Stimulated activated CD4-positive, alpha-beta T cell treated with anti-CD3 and anti-CD28 coated beads, Interleukin-4, amount 100 ng/mL, for 24 hours (primary cell): ENCODE results near the gene IFT81.
"Not testable (repeated sequence)": the region's sequence is repeated elsewhere in the genome, so short reads cannot be mapped to it uniquely, and the experiment has no call there.

ENCODE experiments used
- DNase-seq: peaks from one replicate; pipeline ENCODE4 v3.0.0-alpha.2; 2020

Gene IFT81

DNA sequence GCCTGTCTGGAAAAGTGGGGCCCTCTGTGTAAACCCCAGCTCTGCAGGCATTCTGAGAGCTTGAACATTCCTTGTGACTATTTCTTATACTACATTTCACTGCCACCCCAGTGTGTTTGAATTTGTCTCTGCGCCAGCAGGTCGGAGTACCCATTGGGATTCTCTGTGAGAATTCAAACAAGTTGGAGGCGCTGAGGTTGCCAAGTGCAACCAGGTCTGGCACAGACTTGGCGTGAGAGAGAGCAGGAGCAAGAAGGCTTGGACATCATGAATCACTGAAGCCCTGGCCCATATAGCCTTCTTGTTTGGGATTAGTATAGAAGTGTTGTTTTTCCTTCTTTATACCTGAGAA is 123.9 kb downstream of the IFT81 start:
- no peak for DNase-seq

DNA sequence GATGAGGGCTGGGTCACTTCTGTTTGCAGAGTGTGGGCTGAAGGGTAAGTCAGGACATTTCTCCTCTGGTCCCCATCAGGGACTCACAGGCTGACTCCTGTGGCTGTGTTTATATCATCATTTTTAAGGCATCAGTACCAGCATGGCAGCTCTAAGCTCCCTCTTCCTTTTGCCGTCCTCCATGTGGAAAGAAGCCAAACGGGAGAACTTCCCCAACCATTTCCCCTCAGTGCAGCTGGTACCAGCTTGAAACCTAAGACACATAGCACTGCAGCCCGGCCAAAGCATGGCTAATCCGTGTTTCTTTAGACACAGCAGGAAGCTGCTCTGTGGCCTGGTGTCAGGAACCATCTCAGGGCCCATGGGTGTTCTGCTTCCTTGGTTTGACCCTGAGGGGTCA is 124.9 kb downstream of the IFT81 start:
- DNase-seq = no peak

DNA sequence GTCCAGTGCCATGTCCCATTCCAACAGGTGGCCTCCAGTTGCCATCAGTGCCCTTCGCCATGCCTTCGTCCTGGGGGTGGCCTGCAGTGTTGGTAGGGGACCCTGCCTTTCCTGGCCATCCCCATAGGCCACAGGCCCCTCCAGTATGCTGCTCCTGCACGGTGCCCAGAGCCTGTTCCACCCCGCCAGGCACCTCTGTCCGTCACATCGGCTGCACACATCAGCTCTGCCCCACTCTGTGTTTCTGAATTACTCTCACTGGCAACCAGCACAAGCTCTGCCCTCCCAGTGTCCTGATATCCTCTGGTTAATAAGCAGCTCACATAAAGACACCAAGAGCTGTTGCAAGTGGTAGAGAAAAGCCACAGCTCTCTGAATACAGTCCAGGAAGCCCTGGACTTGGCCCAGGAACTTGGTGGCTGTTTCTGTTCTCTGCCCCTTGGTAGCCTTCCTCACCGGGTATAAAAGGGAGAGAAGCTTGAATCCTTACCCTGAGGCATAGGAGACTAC is 125.6 kb downstream of the IFT81 start:
- no peak for DNase-seq

DNA sequence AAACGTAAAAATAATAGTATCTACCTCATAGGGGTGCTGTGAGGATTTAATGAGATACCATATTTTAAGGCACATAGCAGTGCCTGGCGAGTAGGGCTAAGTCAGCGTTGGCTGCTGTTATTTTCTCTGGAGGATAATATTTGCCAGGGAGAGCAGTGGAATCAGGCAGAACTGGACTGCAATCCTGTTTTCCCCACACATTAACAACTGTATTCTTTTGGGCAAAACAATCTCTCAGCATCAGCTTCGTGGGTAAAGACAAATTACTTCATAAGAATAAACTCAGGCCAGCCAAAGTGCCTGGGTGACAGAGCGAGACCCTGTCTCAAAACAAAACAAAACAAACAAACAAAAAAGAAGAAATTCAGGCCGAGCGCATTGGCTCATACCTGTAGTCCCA is 127.2 kb downstream of the IFT81 start:
- no peak for DNase-seq

DNA sequence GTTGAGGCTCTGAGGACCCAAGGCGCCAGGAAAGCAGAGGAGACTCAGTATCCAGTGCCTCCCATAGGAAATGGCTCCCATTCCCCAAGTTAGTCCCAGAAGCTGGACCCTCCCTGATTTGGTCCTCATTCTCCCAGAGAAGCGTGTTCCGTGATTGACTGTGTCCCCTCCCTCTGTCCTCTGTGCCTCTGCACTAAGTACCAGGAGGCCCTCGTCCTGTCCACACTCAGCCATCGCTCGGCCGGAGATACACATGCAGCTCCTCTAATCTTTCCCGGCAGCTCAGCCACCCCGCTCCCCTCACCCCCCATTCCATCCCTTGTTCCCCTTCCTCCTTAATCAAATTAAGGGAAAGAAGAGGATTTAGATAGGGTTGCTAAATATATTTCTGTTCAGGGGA is 128.6 kb downstream of the IFT81 start:
- DNase-seq = no peak

DNA sequence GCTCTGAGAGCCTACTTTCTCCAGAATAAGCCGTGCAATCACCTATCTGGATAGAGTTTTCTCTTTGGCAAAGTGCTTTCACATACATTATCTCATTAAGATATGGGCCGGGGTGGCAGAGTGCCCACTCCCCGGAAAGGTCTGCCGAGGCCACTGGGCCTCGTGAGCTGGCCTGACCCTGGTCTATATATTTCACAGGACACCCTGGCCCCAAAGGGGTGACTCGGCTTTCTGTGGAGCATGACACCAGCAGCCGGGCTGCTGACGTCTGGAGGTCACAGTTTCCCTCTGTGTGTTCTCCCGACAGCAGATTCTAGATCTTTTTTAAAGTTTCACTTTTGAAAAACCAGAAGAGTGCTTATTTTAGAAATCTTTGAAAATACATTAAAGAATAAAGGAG is 129.0 kb downstream of the IFT81 start:
- no peak for DNase-seq

DNA sequence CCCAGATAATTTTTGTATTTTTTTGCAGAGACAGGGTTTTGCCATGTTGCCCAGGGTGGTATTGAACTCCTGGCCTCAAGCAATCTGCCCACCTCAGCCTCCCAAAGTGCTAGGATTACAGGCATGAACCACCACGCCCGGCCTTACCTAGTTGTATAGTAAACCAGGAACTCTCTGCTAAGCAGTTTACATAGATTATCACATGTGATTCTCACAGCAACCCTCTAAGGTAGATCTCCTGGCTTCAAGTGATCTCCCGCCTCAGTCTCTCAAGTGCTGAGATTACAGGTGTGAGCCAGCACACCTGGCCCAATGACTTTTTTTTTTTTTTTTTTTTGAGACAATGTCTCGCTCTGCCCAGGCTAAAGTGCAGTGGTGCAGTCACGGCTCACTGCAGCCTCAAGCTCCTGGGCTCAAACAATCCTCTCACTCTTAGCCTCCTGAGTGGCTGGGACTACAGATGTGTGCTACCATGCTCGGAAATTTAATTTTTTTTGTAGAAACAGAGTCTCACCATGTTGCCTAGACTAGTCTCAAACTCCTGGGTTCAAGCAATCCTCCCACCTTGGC is 130.9 kb downstream of the IFT81 start:
- no peak for DNase-seq

DNA sequence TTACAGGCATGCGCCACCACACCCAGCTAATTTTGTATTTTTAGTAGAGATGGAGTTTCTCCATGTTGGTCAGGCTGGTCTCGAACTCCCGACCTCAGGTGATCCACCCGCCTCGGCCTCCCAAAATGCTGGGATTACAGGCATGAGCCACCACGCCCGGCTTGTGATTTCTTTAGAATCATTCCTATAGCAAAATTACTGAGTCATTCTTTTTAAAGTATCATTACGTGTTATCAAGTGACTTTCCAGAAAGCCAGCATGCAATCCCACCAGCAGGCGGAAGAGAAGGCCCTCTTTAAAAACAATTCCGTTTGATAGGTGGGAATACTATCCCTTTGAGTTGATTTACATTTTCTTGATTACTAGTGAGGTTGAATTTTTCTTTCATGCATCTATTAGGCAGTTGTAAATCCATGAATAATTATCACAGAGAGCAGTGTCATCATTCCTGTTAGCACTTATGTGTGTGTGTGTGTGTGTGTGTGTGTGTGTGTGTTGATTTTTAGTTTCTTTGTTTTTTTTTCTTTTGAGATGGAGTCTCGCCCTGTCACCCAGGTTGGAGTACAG is 131.8 kb downstream of the IFT81 start:
- not testable (repeated sequence) for DNase-seq

DNA sequence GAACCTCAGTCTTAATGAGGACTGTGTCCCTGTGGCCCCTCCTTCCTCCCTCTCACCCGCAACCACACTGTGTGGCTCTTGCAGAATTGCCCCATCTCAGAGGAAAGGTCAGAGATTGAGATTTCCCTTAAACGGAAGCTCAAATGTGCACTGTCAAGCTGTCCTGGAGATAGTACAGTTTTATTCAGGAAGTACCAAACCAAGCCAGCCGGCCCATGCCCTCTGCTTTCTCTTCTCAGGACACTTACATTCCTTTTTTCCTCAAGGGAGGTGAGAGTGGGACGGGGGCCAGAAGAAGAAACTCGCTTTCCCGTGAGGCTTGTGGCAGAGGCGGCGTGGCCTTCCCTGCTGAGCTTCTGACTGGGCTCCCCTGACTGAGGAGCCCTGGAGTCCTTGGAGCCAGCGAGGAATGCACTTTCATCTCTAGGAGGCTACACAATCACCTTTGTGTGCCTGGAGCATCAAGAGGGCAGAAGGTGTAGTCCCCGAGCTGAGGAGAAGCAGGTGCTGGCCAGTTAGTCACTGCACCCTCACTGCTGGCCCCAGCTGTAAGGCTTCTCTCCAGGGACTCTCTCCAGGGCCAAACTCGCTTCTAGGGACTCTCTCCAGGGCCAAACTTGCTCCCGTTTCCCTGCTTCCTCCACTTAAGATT is 132.7 kb downstream of the IFT81 start:
- DNase-seq = no peak

DNA sequence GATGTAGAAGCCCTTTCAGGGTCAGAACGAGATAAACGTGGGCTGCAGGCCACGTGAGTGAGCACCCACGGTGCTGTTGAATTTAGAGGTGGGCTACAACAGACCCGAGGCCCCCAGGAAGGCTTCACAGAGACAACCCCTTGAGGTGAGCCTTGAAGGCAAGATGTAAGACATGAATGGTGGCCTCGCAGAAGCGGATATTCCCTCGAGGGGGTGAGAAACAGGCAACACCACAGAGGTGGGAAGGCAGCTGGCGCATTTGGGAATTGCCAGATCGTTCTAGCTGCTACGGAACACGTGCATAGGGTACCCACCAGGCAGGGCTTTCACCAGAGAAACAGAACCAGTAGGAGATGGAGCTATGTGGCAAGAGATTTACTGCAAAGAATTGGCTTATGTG is 134.3 kb downstream of the IFT81 start:
- no peak for DNase-seq

DNA sequence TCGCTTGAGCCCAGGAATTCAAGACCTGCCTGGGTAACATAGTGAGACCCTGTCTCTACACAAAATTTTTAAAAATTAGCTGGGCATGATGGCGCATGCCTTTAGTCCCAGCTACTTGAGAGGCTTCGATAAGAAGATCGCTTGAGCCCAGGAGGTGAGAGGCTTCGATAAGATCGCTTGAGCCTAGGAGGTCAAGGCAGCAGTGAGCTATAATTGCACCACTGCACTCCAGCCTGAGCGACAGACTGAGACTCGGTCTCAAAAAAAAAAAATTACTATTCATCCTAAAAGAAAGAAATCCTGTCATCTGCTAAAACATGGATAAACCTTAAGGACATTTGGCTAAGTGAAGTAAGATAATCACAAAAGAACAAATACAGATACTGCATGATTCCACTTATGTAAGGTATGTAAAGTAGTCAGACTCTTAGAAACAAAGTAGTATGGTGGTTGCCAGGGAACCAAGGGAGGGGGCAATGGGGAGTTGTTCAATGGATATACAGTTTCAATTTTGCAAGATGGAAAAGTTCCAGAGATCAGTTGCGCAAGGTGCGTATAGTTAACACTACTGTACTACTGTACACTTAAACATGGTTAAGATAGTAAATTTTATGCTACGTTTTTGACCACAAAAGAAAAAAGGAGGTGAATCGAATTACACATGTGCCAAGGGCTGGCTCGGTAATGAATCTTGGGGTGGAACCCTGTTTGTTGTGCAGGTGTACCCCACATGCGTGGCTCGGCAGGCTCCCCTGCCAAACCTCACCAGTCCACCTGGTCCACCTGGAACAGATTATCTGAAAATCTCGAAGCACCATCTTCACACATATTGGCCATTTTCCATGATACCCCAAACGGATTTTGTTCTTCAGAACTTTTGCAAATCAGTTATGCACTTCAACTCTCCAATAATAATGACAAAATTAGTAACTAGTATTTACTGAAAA is 138.6 kb downstream of the IFT81 start:
- no peak for DNase-seq

DNA sequence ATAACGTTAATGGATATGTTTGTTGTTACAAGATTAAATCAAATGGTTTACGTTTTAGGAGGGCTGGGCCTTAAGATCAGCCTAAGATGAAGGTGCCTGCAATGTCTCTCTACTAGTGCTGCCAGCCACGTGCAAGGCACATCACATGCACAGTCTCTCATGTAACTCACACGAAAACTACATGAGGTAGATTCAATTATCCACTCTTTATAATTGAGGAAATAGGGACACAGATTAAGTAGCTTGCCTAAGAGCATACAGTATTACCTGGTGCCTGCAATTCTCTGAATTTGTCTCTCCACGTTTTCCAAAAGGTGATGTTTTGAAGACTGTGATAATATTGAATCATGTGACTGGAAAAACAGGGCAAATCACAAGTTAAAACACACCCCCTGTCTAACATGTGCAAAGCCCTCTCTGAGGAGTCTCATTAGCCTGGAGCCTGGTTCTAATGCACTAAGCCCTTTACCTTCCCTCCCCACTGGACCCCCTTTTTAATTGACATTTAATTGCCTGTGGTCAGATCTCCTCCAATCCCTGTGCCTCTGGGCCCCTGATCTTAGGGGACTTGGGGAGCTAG is 142.3 kb downstream of the IFT81 start:
- DNase-seq = no peak

DNA sequence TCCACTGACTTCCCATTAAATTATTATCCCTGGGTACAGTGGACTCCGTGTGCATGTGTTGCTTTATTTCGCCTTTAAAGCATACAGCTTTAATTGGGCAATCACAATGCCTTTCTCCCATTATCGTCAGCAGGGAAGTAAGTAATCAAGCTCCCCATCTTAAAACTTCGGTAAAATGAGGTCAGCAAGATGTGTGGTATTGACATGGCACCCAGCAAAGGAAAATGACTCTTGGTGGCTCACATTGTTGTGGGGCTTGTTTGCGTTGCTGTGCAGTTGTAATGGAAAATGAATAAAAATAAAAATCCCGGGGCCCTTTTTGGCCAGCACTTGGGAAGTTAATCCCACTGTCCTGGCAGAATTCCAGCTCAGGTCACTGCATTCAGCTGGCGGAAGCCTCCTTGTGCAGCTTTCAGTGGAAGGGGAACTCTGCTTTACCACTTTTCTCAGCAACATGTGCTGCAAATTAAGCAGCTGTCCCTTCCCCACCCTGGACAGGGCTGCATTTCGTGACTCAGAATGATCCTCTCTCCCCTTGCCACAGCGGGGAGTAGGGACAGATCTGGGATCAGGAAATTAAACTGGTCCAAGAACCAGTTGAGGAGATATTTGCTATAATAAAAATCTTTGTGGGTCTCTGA is 142.9 kb downstream of the IFT81 start:
- no peak for DNase-seq
